ENCODE data around the gene FIP1L1.

The FIP1L1 gene

GRCh38 chr4:53432528-53433424 lies 55.3 kb downstream of the FIP1L1 start:
- TF ChIP-seq EZH2 (IDR thresholded peaks at IDR 0.05; ENCODE audit: borderline replicate concordance, low read length) (no peak), CTCF (IDR thresholded peaks at IDR 0.05; ENCODE audit: low read length) (no peak)
- 0 out of 2 replicates have a peak, but pooled peaks cover 4% of the 10 kb centered on the region for H4K20me1 ChIP-seq (ENCODE audit: insufficient read depth, low read length)
- H3K4me1 ChIP-seq (ENCODE audit: insufficient read depth, low read length, severe bottlenecking), result no peaks in the 10 kb centered on the region
- H2AFZ ChIP-seq (ENCODE audit: low read length), result no peak overlapping the region
- H3K9ac ChIP-seq (ENCODE audit: low read length), result no peak overlapping the region
- no peak overlapping the region for H3K4me3 ChIP-seq (ENCODE audit: low read depth, low read length, poor library complexity, severe bottlenecking)
- peaks cover 2% of the 10 kb centered on the region; the same call in 1 of the 2 replicates for H3K9me3 ChIP-seq (ENCODE audit: low read length)
- no peak overlapping the region for H3K27ac ChIP-seq (ENCODE audit: low read depth, low read length, poor library complexity, severe bottlenecking)
- H3K4me2 ChIP-seq (ENCODE audit: low read length), result no peak overlapping the region
- H3K27me3 ChIP-seq (ENCODE audit: insufficient read depth, low read length), result no peaks in the 10 kb centered on the region
- H3K36me3 ChIP-seq (ENCODE audit: insufficient read depth, low read length), result peaks cover 79% of the 10 kb centered on the region
- H3F3A ChIP-seq (ENCODE audit: insufficient read depth, low read length), result no peaks in the 10 kb centered on the region
- H3K9me2 ChIP-seq (ENCODE audit: low read depth, low read length), result no peaks in the 10 kb centered on the region
- no peaks in the 10 kb centered on the region; the same call in 1 of the 2 replicates for H3K79me2 ChIP-seq (ENCODE audit: insufficient read depth, low read length)

GRCh38 chr4:53436251-53436650 lies 58.8 kb downstream of the FIP1L1 start:
- no peak overlapping the region for H3K27ac ChIP-seq (ENCODE audit: low read depth, low read length, poor library complexity, severe bottlenecking)
- no peak overlapping the region for H2AFZ ChIP-seq (ENCODE audit: low read length)
- H3K9me3 ChIP-seq (ENCODE audit: low read length), result peaks cover 2% of the 10 kb centered on the region; the same call in 1 of the 2 replicates
- TF ChIP-seq EZH2 (IDR thresholded peaks at IDR 0.05; ENCODE audit: borderline replicate concordance, low read length), result no peak
- TF ChIP-seq CTCF (IDR thresholded peaks at IDR 0.05; ENCODE audit: low read length), result no peak
- H3K79me2 ChIP-seq (ENCODE audit: insufficient read depth, low read length), result peaks cover 3% of the 10 kb centered on the region; the same call in 1 of the 2 replicates
- no peak overlapping the region for H3K4me2 ChIP-seq (ENCODE audit: low read length)
- H3K9me2 ChIP-seq (ENCODE audit: low read depth, low read length), result no peaks in the 10 kb centered on the region
- peaks cover 81% of the 10 kb centered on the region for H3K36me3 ChIP-seq (ENCODE audit: insufficient read depth, low read length)
- no peak overlapping the region for H3K9ac ChIP-seq (ENCODE audit: low read length)
- H4K20me1 ChIP-seq (ENCODE audit: insufficient read depth, low read length), result 0 out of 2 replicates have a peak, but pooled peaks cover 4% of the 10 kb centered on the region
- no peak overlapping the region for H3K4me3 ChIP-seq (ENCODE audit: low read depth, low read length, poor library complexity, severe bottlenecking)
- no peaks in the 10 kb centered on the region for H3K4me1 ChIP-seq (ENCODE audit: insufficient read depth, low read length, severe bottlenecking)
- H3K27me3 ChIP-seq (ENCODE audit: insufficient read depth, low read length), result no peaks in the 10 kb centered on the region
- H3F3A ChIP-seq (ENCODE audit: insufficient read depth, low read length), result no peaks in the 10 kb centered on the region

- H3K79me2 ChIP-seq (ENCODE audit: insufficient read depth, low read length), result 0 out of 2 replicates have a peak, but pooled peaks cover 3% of the 10 kb centered on the region
- peaks cover 84% of the 10 kb centered on the region for H3K36me3 ChIP-seq (ENCODE audit: insufficient read depth, low read length)
Observed at GRCh38 chr4:53441564-53441963, 64.1 kb downstream of the FIP1L1 start.

More at GRCh38 chr4:53441564-53441963, 64.1 kb downstream of the FIP1L1 start:
- Histone ChIP-seq H3K4me3 (ENCODE audit: low read depth, low read length, poor library complexity, severe bottlenecking) (no peak overlapping the region), H3K27ac (ENCODE audit: low read depth, low read length, poor library complexity, severe bottlenecking) (no peak overlapping the region), H3K9me2 (ENCODE audit: low read depth, low read length) (no peaks in the 10 kb centered on the region), H3K4me2 (ENCODE audit: low read length) (no peak overlapping the region), H2AFZ (ENCODE audit: low read length) (no peak overlapping the region), H3K27me3 (ENCODE audit: insufficient read depth, low read length) (no peaks in the 10 kb centered on the region), H3K9ac (ENCODE audit: low read length) (no peak overlapping the region), H3K4me1 (ENCODE audit: insufficient read depth, low read length, severe bottlenecking) (no peaks in the 10 kb centered on the region), H4K20me1 (ENCODE audit: insufficient read depth, low read length) (no peaks in the 10 kb centered on the region), H3F3A (ENCODE audit: insufficient read depth, low read length) (no peaks in the 10 kb centered on the region), H3K9me3 (ENCODE audit: low read length) (no peaks in the 10 kb centered on the region)
- TF ChIP-seq EZH2 (IDR thresholded peaks at IDR 0.05; ENCODE audit: borderline replicate concordance, low read length) (no peak), CTCF (IDR thresholded peaks at IDR 0.05; ENCODE audit: low read length) (no peak)

All from OCI-LY1 (cell line).